Right lobe of liver (tissue), 6 donors: ENCODE results near the gene RARRES2. TPM values are rescaled to one million over a fixed set of nuclear protein-coding genes. Genes with fewer than 3 reads are reported as not detected.
"Not testable (repeated sequence)": the region's sequence is repeated elsewhere in the genome, so short reads cannot be mapped to it uniquely, and the experiment has no call there.

Experiments
- ATAC-seq, 4 donors: fragments of 200-7000 bp; cut with Tn5 transposase; one replicate each; pipeline ENCODE4 v1.9.1; 2020; ENCODE audit warnings: mild to moderate bottlenecking in 4 of 4, moderate library complexity in 4 of 4
- DNase-seq, 3 donors: peaks; one replicate each; pipeline ENCODE4 v3.0.0-alpha.2; 2020
- H3K27ac ChIP-seq, 3 donors: fragments of 200-600 bp; one replicate each; pipeline ENCODE4 v1.8.0; 2022
- H3K27me3 ChIP-seq, 2 donors: fragments of 200-600 bp; one replicate each; pipeline ENCODE4 v1.8.0; 2022
- H3K36me3 ChIP-seq, 4 donors: fragments of 200-600 bp; sonication (generic) in 1 of 4; one replicate each; pipeline versions ENCODE4 v1.5.1 to v1.8.0; 2017 to 2022; ENCODE audit warnings: control low read depth in 1 of 4
- H3K4me1 ChIP-seq, 4 donors: fragments of 200-600 bp; sonication (generic) in 1 of 4; one replicate each; pipeline versions ENCODE4 v1.5.1 to v1.8.0; 2017 to 2022; ENCODE audit warnings: control low read depth in 1 of 4
- H3K4me3 ChIP-seq, 3 donors: fragments of 200-600 bp; one replicate each; pipeline ENCODE4 v1.8.0; 2022
- H3K9me3 ChIP-seq, 4 donors: fragments of 200-600 bp; sonication (generic) in 1 of 4; one replicate each; pipeline versions ENCODE4 v1.5.1 to v1.8.0; 2017 to 2022; ENCODE audit warnings: control low read depth in 1 of 4
- CTCF ChIP-seq, 4 donors: fragments of 200-600 bp in 3 of 4; fragments of 450-650 bp in 1 of 4; IDR thresholded peaks; one replicate each; pipeline versions ENCODE4 v1.5.1 to v1.8.0; 2016 to 2022; ENCODE audit warnings: antibody characterized with exemption in 4 of 4, mild to moderate bottlenecking in 2 of 4
- POLR2A ChIP-seq: fragments of 450-650 bp; IDR thresholded peaks from one replicate; pipeline ENCODE4 v1.6.1; 2017; ENCODE audit warnings: antibody characterized with exemption, mild to moderate bottlenecking
- WGBS: methylation state at CpG from one replicate; pipeline ENCODE4 v1.1.6; 2018; ENCODE audit warnings: low coverage, low lambda C conversion rate; ENCODE audit not compliant: insufficient coverage; ENCODE audit errors: missing lambda C conversion rate; 5-methylcytosine and 5-hydroxymethylcytosine counted together
- intact Hi-C, 2 donors: fragments of 100-400 bp; cut with DNase I; formaldehyde crosslinking; loops; one replicate each; pipeline versions ENCODE4 v1.11.2 to v1.14.1; 2022
- total RNA-seq, 6 experiments: library from RNA; depleted of rRNA in 2 of 6; stranded (reverse); fragments of >200 nt in 2 of 6; fragmentation: NEBNext Ultra II Directional in 3 of 6; extraction: Animal tissue kit (Norgen Biotek cat#: 25700) in 3 of 6; gene quantifications; one replicate each; pipeline versions ENCODE4 v1.1.0 to v1.2.4, GENCODE V29; 2016 to 2023
- donor health status: DM: no; HTN: yes; CAD: no.
- donor health status: DM: no; HTN: no; CAD: no.
- donor health status: DM: no; HTN: no; CAD: no.
- donor health status: DM: no; HTN: yes; CAD: no.
- donor health status: DM: no; HTN: yes; CAD: no.

Gene RARRES2
- total RNA-seq, 6 experiments from 2014 or later = 552 to 948 (median 788) TPM

- no peak for ATAC-seq
- intact Hi-C loops = no loop called here
- Histone ChIP-seq H3K4me3 (no peak overlapping the region), H3K27ac (no peak overlapping the region), H3K4me1 (no peaks in the 10 kb centered on the region), H3K27me3 (no peaks in the 10 kb centered on the region), H3K9me3 (no peaks in the 10 kb centered on the region), H3K36me3 (no peaks in the 10 kb centered on the region)
- DNase-seq = no peak
- TF ChIP-seq POLR2A = no peak
- TF ChIP-seq CTCF (IDR thresholded peaks at IDR 0.05) = no peak
Observed at GRCh38 chr7:150308575-150308974, 32.9 kb downstream of the RARRES2 start.

GRCh38 chr7:150307904-150308303 lies 33.5 kb downstream of the RARRES2 start:
- 91% methylated on average over 6 of the region's 9 CpGs for WGBS
- ATAC-seq (no peak), DNase-seq (no peak)
- no peaks in the 10 kb centered on the region for H3K4me1 ChIP-seq
- no peak overlapping the region for H3K27ac ChIP-seq
- no peaks in the 10 kb centered on the region for H3K36me3 ChIP-seq
- no peak overlapping the region for H3K4me3 ChIP-seq
- no peak for TF ChIP-seq POLR2A
- TF ChIP-seq CTCF (IDR thresholded peaks at IDR 0.05) = no peak
- H3K27me3 ChIP-seq = no peaks in the 10 kb centered on the region
- H3K9me3 ChIP-seq = no peaks in the 10 kb centered on the region
- intact Hi-C loops = no loop called here

- ATAC-seq = no peak
- no peaks in the 10 kb centered on the region for H3K4me1 ChIP-seq
- intact Hi-C loops = no loop called here
- WGBS = 82% methylated on average over 2 of the region's 3 CpGs
- H3K27ac ChIP-seq = no peak overlapping the region
- no peaks in the 10 kb centered on the region for H3K9me3 ChIP-seq
- H3K4me3 ChIP-seq = no peak overlapping the region
- H3K27me3 ChIP-seq = no peaks in the 10 kb centered on the region
- no peak for TF ChIP-seq POLR2A
- TF ChIP-seq CTCF (IDR thresholded peaks at IDR 0.05) = no peak
- DNase-seq = no peak
- H3K36me3 ChIP-seq = no peaks in the 10 kb centered on the region
Observed at GRCh38 chr7:150307129-150307528, 34.3 kb downstream of the RARRES2 start.

- ATAC-seq, H3K27me3 ChIP-seq, H3K4me3 ChIP-seq, H3K4me1 ChIP-seq, intact Hi-C loops, H3K27ac ChIP-seq, DNase-seq, H3K9me3 ChIP-seq, H3K36me3 ChIP-seq: not testable (repeated sequence)
- 78% methylated on average over 5 of the region's 5 CpGs for WGBS
Observed at GRCh38 chr7:150306377-150306776, 35.1 kb downstream of the RARRES2 start.

GRCh38 chr7:150305903-150306284 lies 35.5 kb downstream of the RARRES2 start:
- intact Hi-C loops, ATAC-seq, H3K9me3 ChIP-seq, H3K27ac ChIP-seq, H3K27me3 ChIP-seq, H3K4me3 ChIP-seq, H3K36me3 ChIP-seq, DNase-seq, H3K4me1 ChIP-seq: not testable (repeated sequence)
- WGBS = 64% methylated on average over 2 of the region's 2 CpGs

GRCh38 chr7:150305259-150305902 lies 36.0 kb downstream of the RARRES2 start:
- H3K27me3 ChIP-seq, H3K9me3 ChIP-seq, H3K36me3 ChIP-seq, H3K27ac ChIP-seq, H3K4me1 ChIP-seq, H3K4me3 ChIP-seq, intact Hi-C loops, DNase-seq: not testable (repeated sequence)
- peak in 1 of 4 donors; percentile 12 for ATAC-seq
- WGBS = 90% methylated on average over 6 of the region's 11 CpGs

- peak in 3 of 4 donors; percentile 14 to 50 (median 42) for ATAC-seq
Observed at GRCh38 chr7:150304499-150305258, 36.8 kb downstream of the RARRES2 start.

GRCh38 chr7:150302908-150303310 lies 38.5 kb downstream of the RARRES2 start:
- H3K4me3 ChIP-seq, intact Hi-C loops, H3K27me3 ChIP-seq, H3K9me3 ChIP-seq, H3K4me1 ChIP-seq, DNase-seq, H3K27ac ChIP-seq, H3K36me3 ChIP-seq: not testable (repeated sequence)
- ATAC-seq = peak in 1 of 4 donors; percentile 75
- WGBS = 82% methylated on average over 1 of the region's 1 CpG

More at GRCh38 chr7:150304499-150305258, 36.8 kb downstream of the RARRES2 start:
- 67% methylated on average over 4 of the region's 8 CpGs for whole genome bisulfite sequencing
- H3K36me3 ChIP-seq, H3K4me3 ChIP-seq, intact Hi-C loops, H3K27ac ChIP-seq, H3K27me3 ChIP-seq, H3K4me1 ChIP-seq, DNase-seq, H3K9me3 ChIP-seq: not testable (repeated sequence)

- DNase-seq, H3K9me3 ChIP-seq, H3K27me3 ChIP-seq, H3K36me3 ChIP-seq, H3K4me1 ChIP-seq, intact Hi-C loops, H3K4me3 ChIP-seq: not testable (repeated sequence)
- H3K27ac ChIP-seq = peak overlapping the region in 1 of 3 donors; percentile 51
- ATAC-seq = peak in 2 of 4 donors; percentile 12 to 38
Observed at GRCh38 chr7:150297978-150298377, 43.5 kb downstream of the RARRES2 start.
